ENCODE measurements around the gene CDK5RAP3. TPM values are rescaled to one million over a fixed set of nuclear protein-coding genes. Genes with fewer than 3 reads are reported as not detected.

Gene CDK5RAP3
- polyA plus RNA-seq, 2 of the 4 experiments (the other 2 are of a cell fraction): 124 to 165 TPM

DNA sequence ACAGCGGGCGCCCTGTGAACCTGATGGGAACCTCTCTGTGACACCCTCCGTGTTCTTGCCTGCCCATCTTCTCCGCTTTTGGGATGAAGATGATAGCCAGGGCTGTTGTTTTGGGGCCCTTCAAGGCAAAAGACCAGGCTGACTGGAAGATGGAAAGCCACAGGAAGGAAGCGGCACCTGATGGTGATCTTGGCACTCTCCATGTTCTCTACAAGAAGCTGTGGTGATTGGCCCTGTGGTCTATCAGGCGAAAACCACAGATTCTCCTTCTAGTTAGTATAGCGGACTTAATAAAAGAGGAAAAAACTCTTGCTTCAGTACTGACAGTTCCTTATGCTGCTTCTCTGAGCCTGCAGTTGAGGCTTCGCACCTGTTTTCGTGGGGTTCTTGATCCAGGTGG, 10.5 kb downstream of the CDK5RAP3 start:
- CTCF ChIA-PET: interaction anchor here (1.0 to 38.7 kb wide), 10 partner anchors 9 to 655 kb away, joined by 3 to 1426 read pairs (median 5); partner anchors contain the start of genes CDK5RAP3, PNPO and PRR15L
- TF ChIP-seq ESRRA (IDR thresholded peaks at IDR 0.05; ENCODE audit: borderline replicate concordance, low read length) (no peak), CBX8 (IDR thresholded peaks at IDR 0.05) (no peak), MAZ (IDR thresholded peaks at IDR 0.05; ENCODE audit: borderline replicate concordance, low read depth, low read length) (no peak), ZNF302 (CRISPR knock-in tag; IDR thresholded peaks at IDR 0.05) (no peak), KDM1A (IDR thresholded peaks at IDR 0.05; ENCODE audit: low read depth) (no peak), CHD2 (IDR thresholded peaks at IDR 0.05; ENCODE audit: low read length, partially characterized antibody) (no peak), NR3C1 (IDR thresholded peaks at IDR 0.05) (no peak), POLR2A (IDR thresholded peaks at IDR 0.05; ENCODE audit: low read length) (no peak), HEYL (CRISPR knock-in tag; IDR thresholded peaks at IDR 0.05) (no peak), FOSB (CRISPR knock-in tag; IDR thresholded peaks at IDR 0.05) (no peak)
- TF ChIP-seq, protein P1, sequence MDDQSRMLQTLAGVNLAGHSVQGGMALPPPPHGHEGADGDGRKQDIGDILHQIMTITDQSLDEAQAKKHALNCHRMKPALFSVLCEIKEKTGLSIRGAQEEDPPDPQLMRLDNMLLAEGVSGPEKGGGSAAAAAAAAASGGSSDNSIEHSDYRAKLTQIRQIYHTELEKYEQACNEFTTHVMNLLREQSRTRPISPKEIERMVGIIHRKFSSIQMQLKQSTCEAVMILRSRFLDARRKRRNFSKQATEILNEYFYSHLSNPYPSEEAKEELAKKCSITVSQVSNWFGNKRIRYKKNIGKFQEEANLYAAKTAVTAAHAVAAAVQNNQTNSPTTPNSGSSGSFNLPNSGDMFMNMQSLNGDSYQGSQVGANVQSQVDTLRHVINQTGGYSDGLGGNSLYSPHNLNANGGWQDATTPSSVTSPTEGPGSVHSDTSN (IDR thresholded peaks at IDR 0.05): no peak
- TF ChIP-seq, protein P2, sequence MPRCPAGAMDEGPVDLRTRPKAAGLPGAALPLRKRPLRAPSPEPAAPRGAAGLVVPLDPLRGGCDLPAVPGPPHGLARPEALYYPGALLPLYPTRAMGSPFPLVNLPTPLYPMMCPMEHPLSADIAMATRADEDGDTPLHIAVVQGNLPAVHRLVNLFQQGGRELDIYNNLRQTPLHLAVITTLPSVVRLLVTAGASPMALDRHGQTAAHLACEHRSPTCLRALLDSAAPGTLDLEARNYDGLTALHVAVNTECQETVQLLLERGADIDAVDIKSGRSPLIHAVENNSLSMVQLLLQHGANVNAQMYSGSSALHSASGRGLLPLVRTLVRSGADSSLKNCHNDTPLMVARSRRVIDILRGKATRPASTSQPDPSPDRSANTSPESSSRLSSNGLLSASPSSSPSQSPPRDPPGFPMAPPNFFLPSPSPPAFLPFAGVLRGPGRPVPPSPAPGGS (IDR thresholded peaks at IDR 0.05): no peak
- TF ChIP-seq, protein P3, sequence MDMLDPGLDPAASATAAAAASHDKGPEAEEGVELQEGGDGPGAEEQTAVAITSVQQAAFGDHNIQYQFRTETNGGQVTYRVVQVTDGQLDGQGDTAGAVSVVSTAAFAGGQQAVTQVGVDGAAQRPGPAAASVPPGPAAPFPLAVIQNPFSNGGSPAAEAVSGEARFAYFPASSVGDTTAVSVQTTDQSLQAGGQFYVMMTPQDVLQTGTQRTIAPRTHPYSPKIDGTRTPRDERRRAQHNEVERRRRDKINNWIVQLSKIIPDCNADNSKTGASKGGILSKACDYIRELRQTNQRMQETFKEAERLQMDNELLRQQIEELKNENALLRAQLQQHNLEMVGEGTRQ (IDR thresholded peaks at IDR 0.05): no peak

DNA sequence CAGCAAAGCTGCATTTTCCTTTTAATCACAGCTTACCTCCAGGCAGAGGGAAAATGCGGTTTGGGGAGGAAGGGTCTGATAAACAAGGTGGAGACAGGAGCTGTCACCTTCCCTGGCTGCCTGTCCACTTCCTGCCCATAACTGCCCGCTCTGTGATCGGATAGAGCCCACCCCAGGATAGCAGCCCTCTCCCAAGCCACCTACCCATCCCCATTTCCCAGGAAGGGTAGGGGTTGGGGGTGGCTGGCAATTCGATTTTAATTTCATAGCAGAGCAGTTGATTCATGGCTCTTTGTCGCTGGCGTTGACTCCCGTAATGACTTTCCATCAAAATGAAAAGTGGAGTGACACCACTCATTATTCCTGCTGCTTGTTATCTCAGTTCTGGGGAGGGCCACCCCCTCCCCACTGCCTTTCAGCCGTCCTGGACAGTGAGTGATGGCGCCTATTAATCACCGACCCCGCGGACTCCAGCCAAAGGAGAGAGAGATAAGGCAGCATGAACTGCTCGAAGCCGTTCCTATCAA, 11.2 kb downstream of the CDK5RAP3 start:
- CTCF ChIA-PET: interaction anchor here (1.0 to 38.7 kb wide), 8 partner anchors 9 to 654 kb away, joined by 3 to 1426 read pairs (median 10); partner anchors contain the start of genes CDK5RAP3, PNPO and PRR15L
- Histone ChIP-seq H3K27ac (no peak overlapping the region), H3K4me3 (no peak overlapping the region), H3K4me1 (no peaks in the 10 kb centered on the region), H3K4me2 (no peak overlapping the region), H3K9me3 (no peaks in the 10 kb centered on the region)
- POLR2A ChIA-PET: interaction anchor here (0.9 kb wide), 1 partner anchor 11 kb away, joined by 3 read pairs; the partner anchor contains the start of gene CDK5RAP3
- no peak for TF ChIP-seq MYC (IDR thresholded peaks at IDR 0.05; ENCODE audit: borderline replicate concordance, low read length)
- TF ChIP-seq HOXA7 (CRISPR knock-in tag; IDR thresholded peaks at IDR 0.05): no peak
- ATAC-seq (no peak), FAIRE-seq (no peak), DNase-seq (ENCODE audit: low read depth in 1 of 2, low spot score in 1 of 2) (no peak)
- 88% methylated on average over 14 of the region's 14 CpGs for WGBS (ENCODE audit: missing lambda C conversion rate)

More for the DNA sequence above, 10.5 kb downstream of the CDK5RAP3 start:
- WGBS (ENCODE audit: missing lambda C conversion rate): 91% methylated on average over 9 of the region's 9 CpGs
- H3K4me1 ChIP-seq: no peaks in the 10 kb centered on the region
- DNase-seq (ENCODE audit: low read depth in 1 of 2, low spot score in 1 of 2) (no peak), ATAC-seq (no peak), FAIRE-seq (no peak)
- POLR2A ChIA-PET: interaction anchor here (0.9 kb wide), 1 partner anchor 11 kb away, joined by 3 read pairs; the partner anchor contains the start of gene CDK5RAP3
- no peak overlapping the region for H3K4me2 ChIP-seq
- no peak overlapping the region for H3K4me3 ChIP-seq
- no peaks in the 10 kb centered on the region for H3K9me3 ChIP-seq
- H3K27ac ChIP-seq: no peak overlapping the region

DNA sequence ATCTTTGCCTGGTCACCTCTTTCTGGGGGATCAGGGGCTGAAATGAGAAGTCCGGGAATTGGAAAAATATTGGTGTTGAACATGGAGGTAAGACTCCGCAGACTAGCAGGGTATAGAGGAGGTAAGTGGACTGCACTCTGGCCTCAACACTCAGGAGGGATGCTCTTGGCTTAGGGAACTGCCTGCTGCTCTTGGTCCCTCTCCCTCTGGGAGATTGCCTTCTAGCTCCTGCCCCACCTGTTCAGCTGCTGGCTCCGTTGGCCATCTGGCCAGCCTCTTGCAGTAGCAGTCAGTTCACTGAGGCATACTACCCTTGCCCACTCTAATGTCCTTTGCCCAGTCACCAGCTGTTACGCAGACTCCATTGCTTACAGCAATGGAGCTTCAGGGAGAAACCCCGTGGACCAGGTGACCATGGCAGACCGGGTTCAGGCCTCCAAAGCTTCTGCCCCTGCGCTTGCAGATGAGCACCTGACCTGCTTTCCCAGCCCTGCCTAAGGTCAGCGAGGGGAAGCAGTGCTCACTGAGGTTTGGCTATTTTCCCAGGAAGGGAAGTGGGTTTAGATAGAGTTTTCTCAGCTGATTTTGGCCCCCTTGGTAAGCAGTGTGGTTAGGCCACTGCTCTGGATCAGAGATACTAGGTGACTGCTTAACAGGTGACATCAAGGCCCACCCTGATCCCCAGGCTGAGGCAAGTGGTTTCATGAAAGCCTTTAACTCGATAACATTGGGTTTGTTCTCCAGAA, 11.9 kb downstream of the CDK5RAP3 start:
- CTCF ChIA-PET: interaction anchor here (1.3 to 38.7 kb wide), 8 partner anchors 9 to 139 kb away, joined by 3 to 1426 read pairs (median 11); partner anchors contain the start of genes CDK5RAP3, PNPO and PRR15L
- TF ChIP-seq EP300 (IDR thresholded peaks at IDR 0.05) (no peak), CBX8 (IDR thresholded peaks at IDR 0.05) (no peak), EHF (CRISPR knock-in tag; IDR thresholded peaks at IDR 0.05) (no peak)
- TF ChIP-seq, protein P3 (IDR thresholded peaks at IDR 0.05): no peak
- no peaks in the 10 kb centered on the region for H3K4me1 ChIP-seq

More for the DNA sequence above, 11.9 kb downstream of the CDK5RAP3 start:
- POLR2A ChIA-PET: no interaction called here
- no peak overlapping the region for H3K4me2 ChIP-seq
- WGBS (ENCODE audit: missing lambda C conversion rate): 88% methylated on average over 9 of the region's 9 CpGs
- ATAC-seq: no peak
- no peak overlapping the region for H3K27ac ChIP-seq
- FAIRE-seq: no peak
- no peak overlapping the region for H3K4me3 ChIP-seq
- DNase-seq (ENCODE audit: low read depth in 1 of 2, low spot score in 1 of 2): no peak
- H3K9me3 ChIP-seq: no peaks in the 10 kb centered on the region
